K562 treated with DMSO at 1 percent for 48 hours (cell line): Measurements from ENCODE around the gene CDNF. TPM values are rescaled to one million over a fixed set of nuclear protein-coding genes. Genes with fewer than 3 reads are reported as not detected.

Experiments used
- total RNA-seq: library from RNA; unstranded; fragments of 300-600 nt; gene quantifications from 2 replicates; pipeline ENCODE4 v1.2.3, GENCODE V29; 2022; ENCODE audit warnings: low replicate concordance; ENCODE audit errors: extremely low read depth

CDNF gene
- not detected in 2 replicates for total RNA-seq

GRCh38 chr10:14837757-14838581 is at the start of gene CDNF, which contains the start of the genes HSPA14 and MSANTD7:
TSS of gene CDNF (minus strand) at chr10:14838037. CDS start at chr10:14837946, 91 bp downstream.
TSS of gene HSPA14 (plus strand) at chr10:14838306. CDS start at chr10:14838403, 97 bp downstream.
TSS of gene MSANTD7 (plus strand) at chr10:14838306. CDS start at chr10:14842285, 3,979 bp downstream.

GRCh38 chr10:14878266-14879123 is 40.7 kb upstream of the CDNF start, which contains the start of gene SUV39H2:
TSS of gene SUV39H2 (plus strand) at chr10:14878866. CDS start at chr10:14878889, 23 bp downstream.

GRCh38 chr10:14774797-14775196 is 63.0 kb downstream of the CDNF start, which contains the start of gene FAM107B:
TSS of gene FAM107B (minus strand) at chr10:14774897. CDS start at chr10:14774663, 234 bp downstream.

Other genes starting within 250 kb of the CDNF start
- not detected in 2 replicates for gene FAM107B, start 63.1 kb downstream of the CDNF start, total RNA-seq
- not detected in 2 replicates for gene HSPA14, start 269 bp upstream of the CDNF start, total RNA-seq
- gene MSANTD7, start 269 bp upstream of the CDNF start, total RNA-seq, result not detected in 2 replicates
- not detected in 2 replicates for gene SUV39H2, start 40.8 kb upstream of the CDNF start, total RNA-seq
- gene DCLRE1C, start 116.1 kb upstream of the CDNF start, total RNA-seq, result not detected in 2 replicates
- not detected in 2 replicates for gene MEIG1, start 121.4 kb upstream of the CDNF start, total RNA-seq
- not detected in 2 replicates for gene OLAH, start 205.9 kb upstream of the CDNF start, total RNA-seq